Measurements from ENCODE around the gene GIT1.

DNA sequence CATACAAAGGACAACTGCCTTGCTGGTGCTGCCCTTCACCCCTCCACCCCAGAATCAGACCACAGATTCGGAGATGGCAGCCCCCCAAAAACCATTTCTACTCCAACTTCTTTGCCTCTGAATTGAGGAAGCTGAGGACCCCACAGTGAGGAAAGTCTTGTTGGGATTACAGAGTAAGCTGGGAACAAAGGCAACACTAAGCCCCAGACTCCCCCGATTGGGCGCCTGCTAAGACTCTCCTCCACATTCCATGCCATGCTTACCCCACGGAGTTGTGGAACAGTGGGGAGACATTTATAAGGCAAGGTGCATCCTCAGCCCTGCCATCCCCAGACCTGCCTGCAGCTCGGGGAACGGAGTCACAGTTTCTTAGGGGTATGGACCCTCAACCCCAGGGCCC lies 1.9 kb downstream of the GIT1 start:
- TF ChIP-seq FOXJ3 (CRISPR knock-in tag; IDR thresholded peaks at IDR 0.05): no peak
- no peak for TF ChIP-seq CHD2 (IDR thresholded peaks at IDR 0.05; ENCODE audit: low read length, partially characterized antibody)
- no peak for TF ChIP-seq TAF1 (IDR thresholded peaks at IDR 0.05; ENCODE audit: borderline replicate concordance, low read depth, low read length)
- TF ChIP-seq, protein P1, sequence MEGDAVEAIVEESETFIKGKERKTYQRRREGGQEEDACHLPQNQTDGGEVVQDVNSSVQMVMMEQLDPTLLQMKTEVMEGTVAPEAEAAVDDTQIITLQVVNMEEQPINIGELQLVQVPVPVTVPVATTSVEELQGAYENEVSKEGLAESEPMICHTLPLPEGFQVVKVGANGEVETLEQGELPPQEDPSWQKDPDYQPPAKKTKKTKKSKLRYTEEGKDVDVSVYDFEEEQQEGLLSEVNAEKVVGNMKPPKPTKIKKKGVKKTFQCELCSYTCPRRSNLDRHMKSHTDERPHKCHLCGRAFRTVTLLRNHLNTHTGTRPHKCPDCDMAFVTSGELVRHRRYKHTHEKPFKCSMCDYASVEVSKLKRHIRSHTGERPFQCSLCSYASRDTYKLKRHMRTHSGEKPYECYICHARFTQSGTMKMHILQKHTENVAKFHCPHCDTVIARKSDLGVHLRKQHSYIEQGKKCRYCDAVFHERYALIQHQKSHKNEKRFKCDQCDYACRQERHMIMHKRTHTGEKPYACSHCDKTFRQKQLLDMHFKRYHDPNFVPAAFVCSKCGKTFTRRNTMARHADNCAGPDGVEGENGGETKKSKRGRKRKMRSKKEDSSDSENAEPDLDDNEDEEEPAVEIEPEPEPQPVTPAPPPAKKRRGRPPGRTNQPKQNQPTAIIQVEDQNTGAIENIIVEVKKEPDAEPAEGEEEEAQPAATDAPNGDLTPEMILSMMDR (IDR thresholded peaks at IDR 0.05): no peak
- no peak for TF ChIP-seq POLR2AphosphoS5 (IDR thresholded peaks at IDR 0.05; ENCODE audit: low read depth, low read length)
- TF ChIP-seq EZH2phosphoT487 (IDR thresholded peaks at IDR 0.05; ENCODE audit: borderline replicate concordance, low read depth): no peak
- TF ChIP-seq, protein P2, sequence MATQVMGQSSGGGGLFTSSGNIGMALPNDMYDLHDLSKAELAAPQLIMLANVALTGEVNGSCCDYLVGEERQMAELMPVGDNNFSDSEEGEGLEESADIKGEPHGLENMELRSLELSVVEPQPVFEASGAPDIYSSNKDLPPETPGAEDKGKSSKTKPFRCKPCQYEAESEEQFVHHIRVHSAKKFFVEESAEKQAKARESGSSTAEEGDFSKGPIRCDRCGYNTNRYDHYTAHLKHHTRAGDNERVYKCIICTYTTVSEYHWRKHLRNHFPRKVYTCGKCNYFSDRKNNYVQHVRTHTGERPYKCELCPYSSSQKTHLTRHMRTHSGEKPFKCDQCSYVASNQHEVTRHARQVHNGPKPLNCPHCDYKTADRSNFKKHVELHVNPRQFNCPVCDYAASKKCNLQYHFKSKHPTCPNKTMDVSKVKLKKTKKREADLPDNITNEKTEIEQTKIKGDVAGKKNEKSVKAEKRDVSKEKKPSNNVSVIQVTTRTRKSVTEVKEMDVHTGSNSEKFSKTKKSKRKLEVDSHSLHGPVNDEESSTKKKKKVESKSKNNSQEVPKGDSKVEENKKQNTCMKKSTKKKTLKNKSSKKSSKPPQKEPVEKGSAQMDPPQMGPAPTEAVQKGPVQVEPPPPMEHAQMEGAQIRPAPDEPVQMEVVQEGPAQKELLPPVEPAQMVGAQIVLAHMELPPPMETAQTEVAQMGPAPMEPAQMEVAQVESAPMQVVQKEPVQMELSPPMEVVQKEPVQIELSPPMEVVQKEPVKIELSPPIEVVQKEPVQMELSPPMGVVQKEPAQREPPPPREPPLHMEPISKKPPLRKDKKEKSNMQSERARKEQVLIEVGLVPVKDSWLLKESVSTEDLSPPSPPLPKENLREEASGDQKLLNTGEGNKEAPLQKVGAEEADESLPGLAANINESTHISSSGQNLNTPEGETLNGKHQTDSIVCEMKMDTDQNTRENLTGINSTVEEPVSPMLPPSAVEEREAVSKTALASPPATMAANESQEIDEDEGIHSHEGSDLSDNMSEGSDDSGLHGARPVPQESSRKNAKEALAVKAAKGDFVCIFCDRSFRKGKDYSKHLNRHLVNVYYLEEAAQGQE (IDR thresholded peaks at IDR 0.05; ENCODE audit: low read depth, low read length): no peak
- TF ChIP-seq TEAD4 (IDR thresholded peaks at IDR 0.05; ENCODE audit: borderline replicate concordance, insufficient read depth): no peak
